ENCODE data around the gene CNTNAP2. TPM values are rescaled to one million over a fixed set of nuclear protein-coding genes. Genes with fewer than 3 reads are reported as not detected.

CNTNAP2 gene
- total RNA-seq, 1 donor, result 7.6 TPM

DNA sequence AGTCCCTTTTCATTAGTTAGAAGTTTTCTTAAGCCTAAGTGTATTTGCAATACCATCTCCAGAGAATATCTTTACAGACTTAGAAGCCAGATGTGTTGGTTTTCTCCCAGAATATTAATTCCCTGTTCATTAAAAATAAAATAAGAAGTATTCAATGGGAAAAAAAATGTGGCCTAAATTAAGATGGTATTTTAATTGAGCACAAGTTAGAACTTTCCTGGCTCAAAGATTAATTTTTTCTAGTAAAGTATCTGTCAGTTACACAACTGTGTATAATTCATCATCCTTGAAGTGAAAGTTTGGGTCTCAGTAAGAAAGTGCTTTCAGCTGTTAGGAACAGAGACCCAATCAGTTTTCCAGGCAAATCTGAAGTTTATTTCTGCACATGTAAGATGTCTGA is 1294.5 kb downstream of the CNTNAP2 start:
- H4K20me1 ChIP-seq (ENCODE audit: insufficient read depth, low read length), result no peaks in the 10 kb centered on the region
- peaks cover 30% of the 10 kb centered on the region for H3K4me1 ChIP-seq (ENCODE audit: insufficient read depth, low read length)
- no peaks in the 10 kb centered on the region for H3K27me3 ChIP-seq (ENCODE audit: insufficient read depth, low read length)
- no peak for DNase-seq (ENCODE audit: insufficient read length, low spot score, missing footprints)
- H3K36me3 ChIP-seq (ENCODE audit: insufficient read depth, low read length), result no peaks in the 10 kb centered on the region
- no peak overlapping the region for H3K4me3 ChIP-seq (ENCODE audit: insufficient read depth, low read length)
- H3K9me3 ChIP-seq (ENCODE audit: low read depth, low read length), result no peaks in the 10 kb centered on the region
- TF ChIP-seq, protein P1, sequence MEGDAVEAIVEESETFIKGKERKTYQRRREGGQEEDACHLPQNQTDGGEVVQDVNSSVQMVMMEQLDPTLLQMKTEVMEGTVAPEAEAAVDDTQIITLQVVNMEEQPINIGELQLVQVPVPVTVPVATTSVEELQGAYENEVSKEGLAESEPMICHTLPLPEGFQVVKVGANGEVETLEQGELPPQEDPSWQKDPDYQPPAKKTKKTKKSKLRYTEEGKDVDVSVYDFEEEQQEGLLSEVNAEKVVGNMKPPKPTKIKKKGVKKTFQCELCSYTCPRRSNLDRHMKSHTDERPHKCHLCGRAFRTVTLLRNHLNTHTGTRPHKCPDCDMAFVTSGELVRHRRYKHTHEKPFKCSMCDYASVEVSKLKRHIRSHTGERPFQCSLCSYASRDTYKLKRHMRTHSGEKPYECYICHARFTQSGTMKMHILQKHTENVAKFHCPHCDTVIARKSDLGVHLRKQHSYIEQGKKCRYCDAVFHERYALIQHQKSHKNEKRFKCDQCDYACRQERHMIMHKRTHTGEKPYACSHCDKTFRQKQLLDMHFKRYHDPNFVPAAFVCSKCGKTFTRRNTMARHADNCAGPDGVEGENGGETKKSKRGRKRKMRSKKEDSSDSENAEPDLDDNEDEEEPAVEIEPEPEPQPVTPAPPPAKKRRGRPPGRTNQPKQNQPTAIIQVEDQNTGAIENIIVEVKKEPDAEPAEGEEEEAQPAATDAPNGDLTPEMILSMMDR (IDR thresholded peaks at IDR 0.05; ENCODE audit: extremely low read depth, low read depth, low read length), result no peak
- H3K79me2 ChIP-seq (ENCODE audit: insufficient read depth, low read length), result no peaks in the 10 kb centered on the region
- no peak overlapping the region for H3K4me2 ChIP-seq (ENCODE audit: insufficient read depth, low read length)
- peak overlapping the region; percentile 24 for H3K27ac ChIP-seq (ENCODE audit: low read depth, low read length)
- H2AFZ ChIP-seq (ENCODE audit: low read length), result peak overlapping the region; percentile 32

DNA sequence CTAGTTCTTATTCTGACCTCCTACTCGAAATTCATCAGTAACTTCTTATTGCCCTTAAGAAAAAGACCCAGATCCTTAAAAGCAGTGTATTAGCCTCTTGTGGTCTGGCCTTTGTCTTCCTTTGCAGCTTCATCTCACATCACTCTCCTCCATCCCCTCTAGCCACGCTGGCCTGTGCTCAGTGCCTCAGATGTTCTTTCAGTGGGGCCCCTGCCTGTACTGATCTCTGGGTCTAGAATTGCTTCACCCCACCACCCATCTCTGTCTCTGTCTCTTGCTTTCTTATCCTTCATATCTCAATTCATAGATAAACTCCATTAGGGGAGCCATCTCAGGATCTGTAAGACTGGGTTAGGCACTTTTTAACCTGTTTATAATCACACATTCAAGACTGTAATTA is 1295.5 kb downstream of the CNTNAP2 start:
- Histone ChIP-seq H3K79me2 (ENCODE audit: insufficient read depth, low read length) (no peaks in the 10 kb centered on the region), H3K27me3 (ENCODE audit: insufficient read depth, low read length) (no peaks in the 10 kb centered on the region), H3K36me3 (ENCODE audit: insufficient read depth, low read length) (no peaks in the 10 kb centered on the region), H2AFZ (ENCODE audit: low read length) (peak overlapping the region; percentile 67), H3K9me3 (ENCODE audit: low read depth, low read length) (no peaks in the 10 kb centered on the region), H3K4me2 (ENCODE audit: insufficient read depth, low read length) (no peak overlapping the region), H3K4me3 (ENCODE audit: insufficient read depth, low read length) (no peak overlapping the region), H4K20me1 (ENCODE audit: insufficient read depth, low read length) (no peaks in the 10 kb centered on the region), H3K27ac (ENCODE audit: low read depth, low read length) (peak overlapping the region; percentile 93), H3K4me1 (ENCODE audit: insufficient read depth, low read length) (peaks cover 27% of the 10 kb centered on the region)
- TF ChIP-seq, protein P1 (IDR thresholded peaks at IDR 0.05; ENCODE audit: extremely low read depth, low read depth, low read length), result no peak
- no peak for DNase-seq (ENCODE audit: insufficient read length, low spot score, missing footprints)

DNA sequence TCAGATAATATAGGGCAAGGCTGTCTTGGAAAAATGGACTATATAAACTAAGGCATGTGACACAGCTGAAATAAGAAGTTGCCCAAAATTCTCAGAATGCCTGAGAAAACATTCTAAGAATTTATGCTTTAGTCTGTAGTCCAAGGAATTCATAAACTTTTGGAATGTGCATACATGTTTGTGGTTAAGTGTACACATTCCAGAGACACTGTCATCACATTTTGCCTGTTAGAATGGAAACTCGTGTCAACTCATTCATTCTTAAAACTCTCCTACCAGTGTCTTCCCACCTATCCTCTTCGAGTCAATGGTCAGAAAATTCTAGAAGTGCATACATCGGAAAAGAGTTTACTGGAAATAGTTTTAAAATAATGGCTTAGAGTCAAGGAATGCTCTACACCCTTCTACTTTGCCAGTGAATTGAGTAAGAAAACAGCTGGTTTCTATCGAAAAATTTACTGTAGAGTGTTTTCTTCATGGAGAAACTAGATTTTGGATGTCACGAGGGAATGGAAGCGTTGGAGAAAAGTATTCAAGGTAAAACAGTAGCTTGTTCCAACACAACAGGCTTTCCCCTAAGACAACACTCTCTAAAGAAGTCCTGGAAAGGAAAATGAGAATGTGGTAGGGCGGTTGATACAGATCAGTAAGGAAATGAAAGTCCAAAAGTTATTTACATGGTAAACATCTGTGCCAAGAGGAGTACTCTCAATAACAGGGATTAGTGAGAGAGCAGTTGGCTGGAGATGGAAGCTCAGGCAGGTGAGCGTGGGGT is 1296.4 kb downstream of the CNTNAP2 start:
- TF ChIP-seq, protein P1 (IDR thresholded peaks at IDR 0.05; ENCODE audit: extremely low read depth, low read depth, low read length), result no peak
- H3K4me2 ChIP-seq (ENCODE audit: insufficient read depth, low read length), result peak overlapping the region; percentile 68
- H3K79me2 ChIP-seq (ENCODE audit: insufficient read depth, low read length), result no peaks in the 10 kb centered on the region
- no peaks in the 10 kb centered on the region for H4K20me1 ChIP-seq (ENCODE audit: insufficient read depth, low read length)
- peaks cover 27% of the 10 kb centered on the region for H3K4me1 ChIP-seq (ENCODE audit: insufficient read depth, low read length)
- H3K27me3 ChIP-seq (ENCODE audit: insufficient read depth, low read length), result no peaks in the 10 kb centered on the region
- no peaks in the 10 kb centered on the region for H3K36me3 ChIP-seq (ENCODE audit: insufficient read depth, low read length)
- peak overlapping the region; percentile 36 for H3K4me3 ChIP-seq (ENCODE audit: insufficient read depth, low read length)
- H3K27ac ChIP-seq (ENCODE audit: low read depth, low read length), result peak overlapping the region; percentile 93
- H3K9me3 ChIP-seq (ENCODE audit: low read depth, low read length), result no peaks in the 10 kb centered on the region
- DNase-seq (ENCODE audit: insufficient read length, low spot score, missing footprints), result peak; percentile 57
- peak overlapping the region; percentile 52 for H2AFZ ChIP-seq (ENCODE audit: low read length)

DNA sequence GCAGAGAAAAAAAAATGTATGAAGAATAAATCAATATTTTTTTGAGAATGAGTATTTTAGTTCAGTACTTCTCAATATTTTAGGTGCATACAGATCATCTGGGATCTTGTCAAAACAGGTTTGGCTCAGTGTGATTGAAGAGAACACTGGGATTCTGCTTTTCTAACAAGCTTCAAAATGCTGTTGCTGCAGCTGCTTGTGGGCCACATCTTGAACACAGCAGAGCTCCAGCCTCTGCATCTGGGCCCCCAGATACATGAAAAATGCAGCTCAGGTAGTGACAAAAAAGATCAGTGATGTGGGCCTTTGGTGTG is 1296.9 kb downstream of the CNTNAP2 start:
- Histone ChIP-seq H3K4me3 (ENCODE audit: insufficient read depth, low read length) (peak overlapping the region; percentile 36), H3K4me2 (ENCODE audit: insufficient read depth, low read length) (peak overlapping the region; percentile 68), H3K4me1 (ENCODE audit: insufficient read depth, low read length) (peaks cover 27% of the 10 kb centered on the region), H2AFZ (ENCODE audit: low read length) (no peak overlapping the region), H3K79me2 (ENCODE audit: insufficient read depth, low read length) (no peaks in the 10 kb centered on the region), H4K20me1 (ENCODE audit: insufficient read depth, low read length) (no peaks in the 10 kb centered on the region), H3K9me3 (ENCODE audit: low read depth, low read length) (no peaks in the 10 kb centered on the region), H3K27me3 (ENCODE audit: insufficient read depth, low read length) (no peaks in the 10 kb centered on the region), H3K27ac (ENCODE audit: low read depth, low read length) (peak overlapping the region; percentile 93), H3K36me3 (ENCODE audit: insufficient read depth, low read length) (no peaks in the 10 kb centered on the region)
- TF ChIP-seq, protein P1 (IDR thresholded peaks at IDR 0.05; ENCODE audit: extremely low read depth, low read depth, low read length), result no peak
- no peak for DNase-seq (ENCODE audit: insufficient read length, low spot score, missing footprints)
